Neural cell (in vitro differentiated cells): ENCODE results near the gene IRF2BPL. TPM values are rescaled to one million over a fixed set of nuclear protein-coding genes. Genes with fewer than 3 reads are reported as not detected.
"Not testable (repeated sequence)": the region's sequence is repeated elsewhere in the genome, so short reads cannot be mapped to it uniquely, and the experiment has no call there.

Experiments
- H2AFZ ChIP-seq: fragments of 200-600, 300-800 bp; sonication (generic), shearing (Covaris generic); 2 replicates; pipeline ENCODE4 v1.6.0; 2014; ENCODE audit warnings: low read depth, mild to moderate bottlenecking, antibody characterized with exemption, low read length, moderate library complexity
- H3F3A ChIP-seq: fragments of 200-600 bp; shearing (Covaris generic); 2 replicates; pipeline ENCODE4 v1.6.1; 2016; ENCODE audit warnings: mild to moderate bottlenecking, moderate library complexity, mixed read lengths, antibody characterized with exemption, low read length; ENCODE audit not compliant: insufficient read depth, poor library complexity, severe bottlenecking
- H3K27ac ChIP-seq: fragments of 200-600, 300-800 bp; sonication (generic), shearing (Covaris generic); 2 replicates; pipeline ENCODE4 v1.5.1; 2014; ENCODE audit warnings: mild to moderate bottlenecking, low read length, moderate library complexity
- H3K27me3 ChIP-seq: fragments of 300-800, 200-600 bp; sonication (generic), shearing (Covaris generic); 2 replicates; pipeline ENCODE4 v1.6.0; 2014; ENCODE audit warnings: mild to moderate bottlenecking, low read depth, low read length, moderate library complexity; ENCODE audit not compliant: insufficient read depth
- H3K36me3 ChIP-seq: fragments of 300-800, 200-600 bp; sonication (generic), shearing (Covaris generic); 2 replicates; pipeline ENCODE4 v1.5.1; 2014; ENCODE audit warnings: mild to moderate bottlenecking, antibody characterized with exemption, low read length, moderate library complexity; ENCODE audit not compliant: insufficient read depth
- H3K4me2 ChIP-seq: fragments of 300-800, 200-600 bp; sonication (generic), shearing (Covaris generic); 2 replicates; pipeline ENCODE4 v1.6.0; 2014; ENCODE audit warnings: mild to moderate bottlenecking, low read length
- H3K4me3 ChIP-seq: fragments of 300-800, 200-600 bp; sonication (generic), shearing (Covaris generic); 2 replicates; pipeline ENCODE4 v1.5.1; 2014; ENCODE audit warnings: mild to moderate bottlenecking, low read length, moderate library complexity
- H3K79me2 ChIP-seq: fragments of 200-600 bp; shearing (Covaris generic); replicated peaks from 2 replicates; pipeline ENCODE4 v1.6.0; 2014; ENCODE audit warnings: mild to moderate bottlenecking, low read length, moderate library complexity; ENCODE audit not compliant: insufficient read depth
- H3K9ac ChIP-seq: fragments of 300-800, 200-600 bp; sonication (generic), shearing (Covaris generic); 2 replicates; pipeline ENCODE4 v1.6.1; 2016; ENCODE audit warnings: mild to moderate bottlenecking, low read length, mixed read lengths
- H3K9me2 ChIP-seq: fragments of 200-600 bp; shearing (Covaris generic); 2 replicates; pipeline ENCODE4 v1.6.1; 2016; ENCODE audit warnings: mild to moderate bottlenecking, low read length, mixed read lengths; ENCODE audit not compliant: insufficient read depth
- H3K9me3 ChIP-seq: fragments of 200-600, 300-800 bp; sonication (generic), shearing (Covaris generic); 2 replicates; pipeline ENCODE4 v1.6.1; 2016; ENCODE audit warnings: mild to moderate bottlenecking, mixed run types, low read length, moderate library complexity, mixed read lengths
- H4K20me1 ChIP-seq: fragments of 200-600 bp; shearing (Covaris generic); 2 replicates; pipeline ENCODE4 v1.6.1; 2016; ENCODE audit warnings: mild to moderate bottlenecking, mixed run types; ENCODE audit not compliant: insufficient read depth
- CTCF ChIP-seq: fragments of 450-650 bp; IDR thresholded peaks from 2 replicates; pipeline ENCODE4 v1.5.1; 2014; ENCODE audit warnings: antibody characterized with exemption, mild to moderate bottlenecking, moderate library complexity; ENCODE audit not compliant: poor library complexity, severe bottlenecking
- EP300 ChIP-seq: fragments of 450-650 bp; conservative IDR thresholded peaks from 2 replicates; pipeline ENCODE4 v1.6.1; 2014; ENCODE audit warnings: antibody characterized with exemption, mild to moderate bottlenecking, moderate library complexity; ENCODE audit not compliant: poor library complexity, severe bottlenecking
- EZH2 ChIP-seq: fragments of 200-600, 300-800 bp; shearing (Covaris generic), sonication (generic); IDR thresholded peaks from 2 replicates; pipeline ENCODE4 v1.6.1; 2014; ENCODE audit warnings: antibody characterized with exemption, low read length, borderline replicate concordance, mild to moderate bottlenecking; ENCODE audit not compliant: insufficient read depth, poor library complexity, severe bottlenecking
- MXI1 ChIP-seq: fragments of 450-650 bp; conservative IDR thresholded peaks from 2 replicates; pipeline ENCODE4 v1.6.1; 2014; ENCODE audit warnings: antibody characterized with exemption, mild to moderate bottlenecking; ENCODE audit not compliant: poor library complexity, severe bottlenecking
- POLR2AphosphoS5 ChIP-seq: IDR thresholded peaks from 2 replicates; pipeline ENCODE4 v1.6.1; 2012
- RAD21 ChIP-seq: fragments of 450-650 bp; conservative IDR thresholded peaks from 2 replicates; pipeline ENCODE4 v1.6.1; 2014; ENCODE audit warnings: antibody characterized with exemption, mild to moderate bottlenecking, moderate library complexity
- REST ChIP-seq: IDR thresholded peaks from 2 replicates; pipeline ENCODE4 v1.6.1; 2012; ENCODE audit warnings: borderline replicate concordance
- SMC3 ChIP-seq: fragments of 450-650 bp; conservative IDR thresholded peaks from 2 replicates; pipeline ENCODE4 v1.6.1; 2014; ENCODE audit warnings: antibody characterized with exemption, mild to moderate bottlenecking, moderate library complexity; ENCODE audit not compliant: poor library complexity
- TAF1 ChIP-seq: IDR thresholded peaks from 2 replicates; pipeline ENCODE4 v1.6.1; 2012; ENCODE audit warnings: low read depth
- polyA plus RNA-seq: library from polyadenylated mRNA; depleted of rRNA; stranded (reverse); fragments of >200 nt; gene quantifications from 2 replicates; pipeline ENCODE4 v1.2.3, GENCODE V29; 2014

The IRF2BPL gene
- polyA plus RNA-seq, 1 donor from 2014 or later = 42.9 TPM

GRCh38 chr14:77022236-77022852 lies 6.2 kb downstream of the IRF2BPL start (continued):
- TF ChIP-seq MXI1 (no peak), RAD21 (no peak)

GRCh38 chr14:77021424-77021823 lies 7.1 kb downstream of the IRF2BPL start:
- not testable (repeated sequence) for H3K9me3 ChIP-seq, H4K20me1 ChIP-seq, H3K27ac ChIP-seq, H3F3A ChIP-seq, H3K4me2 ChIP-seq, H3K4me3 ChIP-seq, H2AFZ ChIP-seq, H3K9ac ChIP-seq, H3K9me2 ChIP-seq, H3K36me3 ChIP-seq, H3K27me3 ChIP-seq
- H3K79me2 ChIP-seq = peaks cover 43% of the 10 kb centered on the region

- Histone ChIP-seq H3K79me2 (peaks cover 17% of the 10 kb centered on the region), H2AFZ (no peak overlapping the region), H3K27me3 (no peaks in the 10 kb centered on the region), H3K27ac (no peak overlapping the region), H3K36me3 (peaks cover 6% of the 10 kb centered on the region), H3K9ac (no peak overlapping the region), H3F3A (peaks cover 6% of the 10 kb centered on the region), H3K4me3 (no peak overlapping the region), H3K9me2 (no peaks in the 10 kb centered on the region), H3K9me3 (no peaks in the 10 kb centered on the region), H3K4me2 (no peak overlapping the region), H4K20me1 (no peaks in the 10 kb centered on the region)
- TF ChIP-seq REST (no peak), CTCF (no peak), SMC3 (no peak), RAD21 (no peak), EP300 (no peak), POLR2AphosphoS5 (no peak), EZH2 (no peak), TAF1 (no peak), MXI1 (no peak)
Observed at GRCh38 chr14:77018785-77019184, 9.7 kb downstream of the IRF2BPL start.
